HepG2 (cell line): ENCODE results near the gene NXPH1. TPM values are rescaled to one million over a fixed set of nuclear protein-coding genes. Genes with fewer than 3 reads are reported as not detected.

ENCODE experiments used
- KLF13 ChIP-seq: sonication (generic); formaldehyde crosslinking; IDR thresholded peaks from 2 replicates; pipeline ENCODE4 v1.4.0; 2020; ENCODE audit warnings: mild to moderate bottlenecking, missing genetic modification reagents
- MAFK ChIP-seq, 2 experiments: IDR thresholded peaks in 1 of 2; conservative IDR thresholded peaks in 1 of 2; 2 replicates each; pipeline ENCODE4 v1.6.1; 2011; ENCODE audit warnings: improper control_type of control experiment in 2 of 2, low read length in 2 of 2
- NFKB2 ChIP-seq: sonication (generic); formaldehyde crosslinking; IDR thresholded peaks from 2 replicates; pipeline ENCODE4 v1.4.0; 2020; ENCODE audit warnings: missing genetic modification reagents, borderline replicate concordance
- PRDM10 ChIP-seq: sonication (generic); formaldehyde crosslinking; IDR thresholded peaks from 2 replicates; pipeline ENCODE4 v1.4.0; 2020; ENCODE audit warnings: low read depth, missing genetic modification reagents
- TERF1 ChIP-seq: sonication (generic); formaldehyde crosslinking; IDR thresholded peaks from 2 replicates; pipeline ENCODE4 v1.8.0; 2022; ENCODE audit warnings: mild to moderate bottlenecking, missing genetic modification reagents, moderate library complexity
- THRA ChIP-seq: sonication (generic); formaldehyde crosslinking; IDR thresholded peaks from 2 replicates; pipeline ENCODE4 v1.4.0; 2020; ENCODE audit warnings: missing genetic modification reagents, borderline replicate concordance
- ZFP36L2 ChIP-seq: sonication (generic); formaldehyde crosslinking; IDR thresholded peaks from 2 replicates; pipeline ENCODE4 v1.4.0; 2020; ENCODE audit warnings: missing genetic modification reagents
- ZMYM2 ChIP-seq: sonication (generic); formaldehyde crosslinking; IDR thresholded peaks from 2 replicates; pipeline ENCODE4 v1.8.0; 2022; ENCODE audit warnings: mild to moderate bottlenecking, missing genetic modification reagents
- ZNF235 ChIP-seq: sonication (generic); formaldehyde crosslinking; IDR thresholded peaks from 2 replicates; pipeline ENCODE4 v1.8.1; 2023; ENCODE audit warnings: mild to moderate bottlenecking, missing genetic modification reagents, borderline replicate concordance
- ZNF782 ChIP-seq: sonication (generic); formaldehyde crosslinking; IDR thresholded peaks from 2 replicates; pipeline ENCODE4 v1.4.0; 2020; ENCODE audit warnings: missing genetic modification reagents, mild to moderate bottlenecking, borderline replicate concordance
- ZSCAN31 ChIP-seq: sonication (generic); formaldehyde crosslinking; IDR thresholded peaks from 2 replicates; pipeline ENCODE4 v1.5.0; 2020; ENCODE audit warnings: low read depth, mild to moderate bottlenecking, missing genetic modification reagents
- polyA plus RNA-seq, 8 experiments: library from polyadenylated mRNA; depleted of rRNA in 3 of 8; stranded (reverse) in 7 of 8; unstranded in 1 of 8; fragments of >200 nt; fragmentation: Illumina TruSeq in 4 of 8; extraction: Trizol in 4 of 8; gene quantifications; 2 replicates each; pipeline versions ENCODE4 v1.2.1 to v1.2.3, GENCODE V29; 2011 to 2016; ENCODE audit warnings: low read depth in 4 of 8, missing spikeins in 1 of 8, mixed read lengths in 1 of 8; ENCODE audit not compliant: insufficient read depth in 1 of 8
- total RNA-seq, 5 experiments: library from RNA; depleted of rRNA; stranded (reverse); fragments of >200 nt; fragmentation: Illumina TruSeq; extraction: Trizol; gene quantifications; 2 replicates each; pipeline ENCODE4 v1.2.3, GENCODE V29; 2016; ENCODE audit warnings: low read depth in 1 of 5

NXPH1 gene
- total and polyA plus RNA-seq, 2 of the 13 experiments (the other 11 are each of a cell fraction or from before 2014, with no cell fraction given): not detected

DNA sequence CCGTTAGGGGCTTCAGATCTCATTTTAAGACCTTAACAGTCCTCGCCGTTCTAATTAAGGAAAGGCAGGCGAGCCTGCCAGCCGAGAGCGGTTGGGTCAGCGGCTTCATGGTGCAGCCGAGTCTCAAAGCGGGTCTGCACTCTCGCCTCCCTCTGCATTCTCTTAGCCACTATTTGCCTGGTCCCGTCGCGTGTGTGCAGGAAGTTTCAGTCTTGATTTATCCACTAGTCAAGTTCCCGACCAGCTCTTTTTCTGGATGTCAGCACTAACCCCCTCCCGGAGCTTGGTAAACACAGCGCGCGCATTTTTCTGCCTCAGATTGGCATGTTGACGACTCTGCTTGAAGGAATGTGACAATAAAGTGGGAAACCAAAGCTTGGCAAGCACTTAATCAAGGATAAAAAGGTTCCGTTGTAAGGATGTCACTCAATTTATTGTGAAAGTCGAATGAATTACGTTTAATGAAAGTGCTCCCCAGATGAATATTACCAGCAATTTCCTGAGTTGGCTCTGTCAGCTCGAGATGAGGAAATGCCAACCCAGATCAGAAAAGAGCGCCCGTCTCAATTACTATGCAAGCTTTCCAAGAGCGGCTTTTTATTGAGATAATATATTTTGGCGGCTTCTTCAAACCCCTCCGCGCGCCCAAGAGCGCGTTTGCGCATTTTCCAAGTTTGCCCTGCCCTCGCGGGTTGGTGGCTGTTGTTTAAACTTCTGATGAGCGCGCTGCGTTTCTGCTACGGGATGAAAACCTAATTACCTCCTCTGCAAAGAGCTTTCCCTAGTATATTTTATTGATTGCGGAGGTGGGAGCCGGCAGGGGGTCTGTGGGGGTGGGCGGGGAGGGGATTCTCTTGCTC, 7.9 kb downstream of the NXPH1 start (continued):
- TF ChIP-seq PRDM10 (CRISPR knock-in tag): no peak
- no peak for TF ChIP-seq ZNF235 (CRISPR knock-in tag)
- no peak for TF ChIP-seq ZSCAN31 (CRISPR knock-in tag)
- no peak for TF ChIP-seq ZNF782 (CRISPR knock-in tag)
- no peak for TF ChIP-seq THRA (CRISPR knock-in tag)
- TF ChIP-seq MAFK (conservative IDR thresholded peaks at IDR 0.05 in 1 of 2, IDR thresholded peaks at IDR 0.05 in 1 of 2; ENCODE audit: low read length in 2 of 2): no peak
- no peak for TF ChIP-seq ZMYM2 (CRISPR knock-in tag)
- no peak for TF ChIP-seq TERF1 (CRISPR knock-in tag)
- TF ChIP-seq ZFP36L2 (CRISPR knock-in tag): no peak
- no peak for TF ChIP-seq KLF13 (CRISPR knock-in tag)
- TF ChIP-seq NFKB2 (CRISPR knock-in tag): no peak
